GM23248 (cell line): ENCODE results near the gene ARAP1. TPM values are rescaled to one million over a fixed set of nuclear protein-coding genes. Genes with fewer than 3 reads are reported as not detected.

Experiments used
- DNase-seq: peaks from one replicate; pipeline ENCODE4 v3.0.0-alpha.2; 2015
- H2AFZ ChIP-seq: fragments of 200-600 bp; sonication (generic); 2 replicates; pipeline ENCODE4 v1.6.1; 2016; ENCODE audit warnings: antibody characterized with exemption
- H3F3A ChIP-seq: fragments of 200-600 bp; sonication (generic); 2 replicates; pipeline ENCODE4 v1.6.1; 2016; ENCODE audit warnings: mild to moderate bottlenecking, antibody characterized with exemption, mixed run types; ENCODE audit not compliant: insufficient read depth
- H3K27ac ChIP-seq: fragments of 200-600 bp; sonication (generic); 2 replicates; pipeline ENCODE4 v1.5.1; 2016; ENCODE audit warnings: mild to moderate bottlenecking
- H3K27me3 ChIP-seq: fragments of 200-600 bp; sonication (generic); replicated peaks from 2 replicates; pipeline ENCODE4 v1.6.1; 2016; ENCODE audit warnings: mild to moderate bottlenecking; ENCODE audit not compliant: insufficient read depth
- H3K36me3 ChIP-seq: fragments of 200-600 bp; sonication (generic); 2 replicates; pipeline ENCODE4 v1.6.1; 2016; ENCODE audit warnings: low read depth, mild to moderate bottlenecking
- H3K4me1 ChIP-seq: fragments of 200-600 bp; sonication (generic); 2 replicates; pipeline ENCODE4 v1.6.1; 2016; ENCODE audit warnings: mild to moderate bottlenecking; ENCODE audit not compliant: insufficient read depth
- H3K4me2 ChIP-seq: fragments of 200-600 bp; sonication (generic); one replicate; pipeline ENCODE4 v1.6.1; 2016; ENCODE audit warnings: mild to moderate bottlenecking; ENCODE audit not compliant: unreplicated experiment
- H3K4me3 ChIP-seq: fragments of 200-600 bp; sonication (generic); 2 replicates; pipeline ENCODE4 v1.5.1; 2016; ENCODE audit warnings: mild to moderate bottlenecking
- H3K79me2 ChIP-seq: fragments of 200-600 bp; sonication (generic); 2 replicates; pipeline ENCODE4 v1.6.1; 2016; ENCODE audit warnings: mild to moderate bottlenecking; ENCODE audit not compliant: insufficient read depth
- H3K9ac ChIP-seq: fragments of 200-600 bp; sonication (generic); 2 replicates; pipeline ENCODE4 v1.6.1; 2016; ENCODE audit warnings: mild to moderate bottlenecking
- H3K9me2 ChIP-seq: fragments of 200-600 bp; sonication (generic); 2 replicates; pipeline ENCODE4 v1.6.1; 2016; ENCODE audit warnings: mixed run types, mild to moderate bottlenecking, moderate library complexity; ENCODE audit not compliant: insufficient read depth
- H3K9me3 ChIP-seq: fragments of 200-600 bp; sonication (generic); one replicate; pipeline ENCODE4 v1.6.1; 2017; ENCODE audit warnings: low read depth
- H4K20me1 ChIP-seq: fragments of 200-600 bp; sonication (generic); 2 replicates; pipeline ENCODE4 v1.6.0; 2016; ENCODE audit not compliant: insufficient read depth
- EZH2 ChIP-seq: fragments of 200-600 bp; sonication (generic); IDR thresholded peaks from 2 replicates; pipeline ENCODE4 v1.6.1; 2018; ENCODE audit warnings: antibody characterized with exemption, mild to moderate bottlenecking; ENCODE audit not compliant: insufficient read depth, poor library complexity, severe bottlenecking
- EZH2phosphoT487 ChIP-seq: fragments of 200-600 bp; sonication (generic); IDR thresholded peaks from 2 replicates; pipeline ENCODE4 v1.6.1; 2018; ENCODE audit warnings: antibody characterized with exemption, moderate library complexity, mild to moderate bottlenecking, low read depth; ENCODE audit not compliant: insufficient read depth
- WGBS, 2 experiments: methylation state at CpG; one replicate each; pipeline ENCODE4 v1.1.6; 2015 to 2017; ENCODE audit warnings: low lambda C conversion rate in 2 of 2, low coverage in 1 of 2; ENCODE audit errors: missing lambda C conversion rate in 2 of 2; 5-methylcytosine and 5-hydroxymethylcytosine counted together
- in situ Hi-C: fragments of 300-500 bp; cut with MboI; formaldehyde crosslinking; loops from 2 replicates; pipeline ENCODE4 v1.15.0; 2020
- polyA plus RNA-seq: library from polyadenylated mRNA; unstranded; fragments of >200 nt; fragmentation: Nextera tagmentation; extraction: Ambion mirVana; gene quantifications from 2 replicates; pipeline ENCODE4 v1.2.1, GENCODE V29; 2016
- total RNA-seq: library from RNA; depleted of rRNA; stranded (reverse); fragments of >200 nt; shearing (Covaris generic); gene quantifications from 2 replicates; pipeline ENCODE4 v1.2.3, GENCODE V29; 2014

ARAP1 gene
- total and polyA plus RNA-seq, 2 experiments from 2014 or later, result 41.5 to 73.9 TPM

GRCh38 chr11:72702577-72703241 is 49.5 kb downstream of the ARAP1 start:
- in situ Hi-C loops, result loop anchor here (25.0 kb wide), 1 partner anchor 460 kb away; no protein-coding TSS in a partner anchor

GRCh38 chr11:72702096-72702495 is 50.1 kb downstream of the ARAP1 start:
- H3K4me2 ChIP-seq, result no peak overlapping the region

More at GRCh38 chr11:72702577-72703241, 49.5 kb downstream of the ARAP1 start:
- Histone ChIP-seq H3K4me2 (peak overlapping the region; percentile 75), H3K27me3 (no peaks in the 10 kb centered on the region), H3K4me3 (peak overlapping the region; percentile 47), H3K9ac (peak overlapping the region; percentile 53), H4K20me1 (no peaks in the 10 kb centered on the region), H3K9me3 (no peaks in the 10 kb centered on the region), H3K4me1 (peaks cover 17% of the 10 kb centered on the region), H2AFZ (no peak overlapping the region), H3K27ac (peak overlapping the region; percentile 60), H3K36me3 (no peaks in the 10 kb centered on the region; the same call in 1 of the 2 replicates), H3F3A (no peaks in the 10 kb centered on the region; the same call in 1 of the 2 replicates), H3K9me2 (no peaks in the 10 kb centered on the region), H3K79me2 (no peaks in the 10 kb centered on the region)
- DNase-seq, result no peak
- 52 to 56% methylated on average over 15 of the region's 15 CpGs for WGBS, 2 experiments
- no peak for TF ChIP-seq EZH2phosphoT487
- no peak for TF ChIP-seq EZH2

GRCh38 chr11:72701466-72701865 is 50.7 kb downstream of the ARAP1 start:
- no peaks in the 10 kb centered on the region for H4K20me1 ChIP-seq
- 83% methylated on average over 10 of the region's 10 CpGs for WGBS, 2 experiments
- in situ Hi-C loops, result loop anchor here (25.0 kb wide), 1 partner anchor 461 kb away; no protein-coding TSS in a partner anchor

More at GRCh38 chr11:72702096-72702495, 50.1 kb downstream of the ARAP1 start:
- TF ChIP-seq EZH2phosphoT487 (no peak), EZH2 (no peak)
- no peaks in the 10 kb centered on the region; the same call in 1 of the 2 replicates for H3K36me3 ChIP-seq
- no peak overlapping the region for H3K9ac ChIP-seq
- no peak overlapping the region for H3K27ac ChIP-seq
- no peaks in the 10 kb centered on the region for H3K79me2 ChIP-seq
- in situ Hi-C loops, result loop anchor here (25.0 kb wide), 1 partner anchor 460 kb away; no protein-coding TSS in a partner anchor
- no peaks in the 10 kb centered on the region for H3K9me3 ChIP-seq
- no peak overlapping the region for H2AFZ ChIP-seq
- no peaks in the 10 kb centered on the region for H3K9me2 ChIP-seq
- no peaks in the 10 kb centered on the region for H3K27me3 ChIP-seq
- H3K4me1 ChIP-seq, result peaks cover 17% of the 10 kb centered on the region
- no peak overlapping the region for H3K4me3 ChIP-seq
- H3F3A ChIP-seq, result no peaks in the 10 kb centered on the region; the same call in 1 of the 2 replicates
- no peak for DNase-seq
- WGBS, 2 experiments, result 48 to 64% methylated on average over 7 of the region's 7 CpGs
- H4K20me1 ChIP-seq, result no peaks in the 10 kb centered on the region

GRCh38 chr11:72700146-72700545 is 52.1 kb downstream of the ARAP1 start:
- H3K9me2 ChIP-seq, result no peaks in the 10 kb centered on the region
- in situ Hi-C loops, result loop anchor here (25.0 kb wide), 1 partner anchor 462 kb away; no protein-coding TSS in a partner anchor
- H3K9ac ChIP-seq, result no peak overlapping the region
- no peaks in the 10 kb centered on the region for H4K20me1 ChIP-seq
- H3K36me3 ChIP-seq, result no peaks in the 10 kb centered on the region; the same call in 1 of the 2 replicates
- WGBS, 2 experiments, result 24 to 28% methylated on average over 3 of the region's 3 CpGs
- no peaks in the 10 kb centered on the region for H3K9me3 ChIP-seq
- TF ChIP-seq EZH2phosphoT487, result no peak
- TF ChIP-seq EZH2, result no peak
- peak; percentile 90 for DNase-seq
- no peak overlapping the region for H3K4me3 ChIP-seq
- no peaks in the 10 kb centered on the region for H3K79me2 ChIP-seq
- H3F3A ChIP-seq, result no peaks in the 10 kb centered on the region
- H3K27me3 ChIP-seq, result no peaks in the 10 kb centered on the region
- H3K4me1 ChIP-seq, result peaks cover 17% of the 10 kb centered on the region
- H3K4me2 ChIP-seq, result no peak overlapping the region
- H2AFZ ChIP-seq, result no peak overlapping the region
- H3K27ac ChIP-seq, result no peak overlapping the region

More at GRCh38 chr11:72701466-72701865, 50.7 kb downstream of the ARAP1 start:
- no peak overlapping the region for H3K4me2 ChIP-seq
- no peaks in the 10 kb centered on the region for H3K27me3 ChIP-seq
- no peak overlapping the region for H3K27ac ChIP-seq
- no peaks in the 10 kb centered on the region; the same call in 1 of the 2 replicates for H3K36me3 ChIP-seq
- no peaks in the 10 kb centered on the region for H3K9me3 ChIP-seq
- peaks cover 17% of the 10 kb centered on the region for H3K4me1 ChIP-seq
- H2AFZ ChIP-seq, result no peak overlapping the region
- H3K4me3 ChIP-seq, result no peak overlapping the region
- DNase-seq, result no peak
- no peaks in the 10 kb centered on the region for H3K9me2 ChIP-seq
- TF ChIP-seq EZH2 (no peak), EZH2phosphoT487 (no peak)
- H3K9ac ChIP-seq, result no peak overlapping the region
- no peaks in the 10 kb centered on the region for H3K79me2 ChIP-seq
- no peaks in the 10 kb centered on the region; the same call in 1 of the 2 replicates for H3F3A ChIP-seq
